ENCODE results near the gene ZNF564.
A peak's percentile ranks its signal among the peaks of the same experiment; 100 is the strongest.

ZNF564 gene

GRCh38 chr19:12484011-12484370, 67.3 kb downstream of the ZNF564 start:
- Histone ChIP-seq H3K27me3 (ENCODE audit: low read length) (no peaks in the 10 kb centered on the region), H3K9ac (ENCODE audit: low read length) (peak overlapping the region; percentile 73), H3K79me2 (ENCODE audit: insufficient read depth, low read length) (peaks cover 10% of the 10 kb centered on the region; the same call in 1 of the 2 replicates), H3K9me2 (replicated peaks; ENCODE audit: insufficient read depth, low read length) (no peaks in the 10 kb centered on the region), H3K9me3 (ENCODE audit: insufficient read depth, low read length) (no peaks in the 10 kb centered on the region), H3F3A (ENCODE audit: insufficient read depth) (no peaks in the 10 kb centered on the region), H2AFZ (ENCODE audit: low read depth, low read length, severe bottlenecking) (peak overlapping the region; percentile 93), H4K20me1 (ENCODE audit: low read depth, low read length) (no peaks in the 10 kb centered on the region), H3K4me2 (ENCODE audit: low read depth, low read length, poor library complexity, severe bottlenecking) (peak overlapping the region; percentile 80), H3K27ac (ENCODE audit: low read depth, low read length) (no peak overlapping the region), H3K36me3 (ENCODE audit: low read length) (no peaks in the 10 kb centered on the region), H3K4me3 (ENCODE audit: insufficient read depth, low read length, poor library complexity, severe bottlenecking) (peak overlapping the region; percentile 72)
- TF ChIP-seq EZH2phosphoT487 (conservative IDR thresholded peaks at IDR 0.05; ENCODE audit: low read length), result no peak
- TF ChIP-seq, protein P1, sequence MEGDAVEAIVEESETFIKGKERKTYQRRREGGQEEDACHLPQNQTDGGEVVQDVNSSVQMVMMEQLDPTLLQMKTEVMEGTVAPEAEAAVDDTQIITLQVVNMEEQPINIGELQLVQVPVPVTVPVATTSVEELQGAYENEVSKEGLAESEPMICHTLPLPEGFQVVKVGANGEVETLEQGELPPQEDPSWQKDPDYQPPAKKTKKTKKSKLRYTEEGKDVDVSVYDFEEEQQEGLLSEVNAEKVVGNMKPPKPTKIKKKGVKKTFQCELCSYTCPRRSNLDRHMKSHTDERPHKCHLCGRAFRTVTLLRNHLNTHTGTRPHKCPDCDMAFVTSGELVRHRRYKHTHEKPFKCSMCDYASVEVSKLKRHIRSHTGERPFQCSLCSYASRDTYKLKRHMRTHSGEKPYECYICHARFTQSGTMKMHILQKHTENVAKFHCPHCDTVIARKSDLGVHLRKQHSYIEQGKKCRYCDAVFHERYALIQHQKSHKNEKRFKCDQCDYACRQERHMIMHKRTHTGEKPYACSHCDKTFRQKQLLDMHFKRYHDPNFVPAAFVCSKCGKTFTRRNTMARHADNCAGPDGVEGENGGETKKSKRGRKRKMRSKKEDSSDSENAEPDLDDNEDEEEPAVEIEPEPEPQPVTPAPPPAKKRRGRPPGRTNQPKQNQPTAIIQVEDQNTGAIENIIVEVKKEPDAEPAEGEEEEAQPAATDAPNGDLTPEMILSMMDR (IDR thresholded peaks at IDR 0.05; ENCODE audit: insufficient read depth, low read length, poor library complexity, severe bottlenecking), result no peak

DNA sequence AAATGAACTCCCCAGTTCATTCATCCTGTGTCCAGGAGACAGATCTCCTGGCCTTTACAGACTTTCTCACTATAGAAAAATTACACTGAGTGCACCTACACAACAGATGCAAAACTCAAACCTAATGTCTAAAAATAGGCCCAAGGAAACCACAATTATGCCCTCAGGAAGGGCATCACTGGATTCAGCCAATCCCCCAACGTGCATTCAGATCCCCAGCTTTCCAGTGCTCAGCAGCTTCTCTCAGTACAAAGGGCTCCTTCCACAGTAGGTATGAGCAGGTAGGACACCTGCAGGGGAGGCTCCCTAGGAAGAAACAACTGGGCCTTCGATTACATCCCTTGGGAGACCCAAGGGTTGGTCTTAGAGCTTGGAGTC, 68.8 kb downstream of the ZNF564 start:
- H3K9ac ChIP-seq (ENCODE audit: low read length), result no peak overlapping the region; the same call in 1 of the 2 replicates
- H2AFZ ChIP-seq (ENCODE audit: low read depth, low read length, severe bottlenecking), result no peak overlapping the region
- H3K79me2 ChIP-seq (ENCODE audit: insufficient read depth, low read length), result peaks cover 10% of the 10 kb centered on the region; the same call in 1 of the 2 replicates
- no peaks in the 10 kb centered on the region for H3K9me2 ChIP-seq (replicated peaks; ENCODE audit: insufficient read depth, low read length)
- H3F3A ChIP-seq (ENCODE audit: insufficient read depth), result no peaks in the 10 kb centered on the region
- no peaks in the 10 kb centered on the region for H3K9me3 ChIP-seq (ENCODE audit: insufficient read depth, low read length)
- no peak overlapping the region for H3K27ac ChIP-seq (ENCODE audit: low read depth, low read length)
- H3K4me3 ChIP-seq (ENCODE audit: insufficient read depth, low read length, poor library complexity, severe bottlenecking), result no peak overlapping the region
- H4K20me1 ChIP-seq (ENCODE audit: low read depth, low read length), result no peaks in the 10 kb centered on the region
- H3K4me2 ChIP-seq (ENCODE audit: low read depth, low read length, poor library complexity, severe bottlenecking), result peak overlapping the region; percentile 14
- no peaks in the 10 kb centered on the region for H3K27me3 ChIP-seq (ENCODE audit: low read length)
- H3K36me3 ChIP-seq (ENCODE audit: low read length), result no peaks in the 10 kb centered on the region
- TF ChIP-seq, protein P1 (IDR thresholded peaks at IDR 0.05; ENCODE audit: insufficient read depth, low read length, poor library complexity, severe bottlenecking), result no peak
- no peak for TF ChIP-seq EZH2phosphoT487 (conservative IDR thresholded peaks at IDR 0.05; ENCODE audit: low read length)

- Histone ChIP-seq H3K9ac (ENCODE audit: low read length) (no peak overlapping the region; the same call in 1 of the 2 replicates), H4K20me1 (ENCODE audit: low read depth, low read length) (no peaks in the 10 kb centered on the region), H3K27me3 (ENCODE audit: low read length) (no peaks in the 10 kb centered on the region), H3F3A (ENCODE audit: insufficient read depth) (no peaks in the 10 kb centered on the region), H2AFZ (ENCODE audit: low read depth, low read length, severe bottlenecking) (no peak overlapping the region), H3K36me3 (ENCODE audit: low read length) (no peaks in the 10 kb centered on the region), H3K9me2 (replicated peaks; ENCODE audit: insufficient read depth, low read length) (no peaks in the 10 kb centered on the region), H3K9me3 (ENCODE audit: insufficient read depth, low read length) (no peaks in the 10 kb centered on the region), H3K4me3 (ENCODE audit: insufficient read depth, low read length, poor library complexity, severe bottlenecking) (no peak overlapping the region), H3K4me2 (ENCODE audit: low read depth, low read length, poor library complexity, severe bottlenecking) (peak overlapping the region; percentile 14), H3K27ac (ENCODE audit: low read depth, low read length) (no peak overlapping the region), H3K79me2 (ENCODE audit: insufficient read depth, low read length) (peaks cover 10% of the 10 kb centered on the region; the same call in 1 of the 2 replicates)
- TF ChIP-seq EZH2phosphoT487 (conservative IDR thresholded peaks at IDR 0.05; ENCODE audit: low read length), result no peak
- TF ChIP-seq, protein P1 (IDR thresholded peaks at IDR 0.05; ENCODE audit: insufficient read depth, low read length, poor library complexity, severe bottlenecking), result no peak
Observed at GRCh38 chr19:12481781-12482508, 69.3 kb downstream of the ZNF564 start.

Measured in SU-DHL-6 (cell line).